K562 (cell line): ENCODE measurements around the gene ZMYND8. TPM values are rescaled to one million over a fixed set of nuclear protein-coding genes. Genes with fewer than 3 reads are reported as not detected.

Experiments
- ATAC-seq: fragments of 200-7000 bp; cut with Tn5 transposase; 3 replicates; pipeline ENCODE4 v1.9.1; 2020; ENCODE audit warnings: moderate library complexity
- BruUV-seq: library from RNA; stranded (reverse); fragments of 400-500 nt; replicated peaks from 2 replicates; lab custom pipeline; 2021; lab: Mats Ljungman, UMichigan
- CTCF ChIA-PET: fragments of 300-600 bp; formaldehyde crosslinking; extraction: SDS; loops from one replicate; lab custom pipeline; 2021; ENCODE audit warnings: low intra/inter-chr PET ratio; lab: Yijun Ruan, JAX
- POLR2A ChIA-PET: fragments of 300-600, 350-650 bp; sonication (Branson Sonifier 250); formaldehyde crosslinking; extraction: SDS; loops from one replicate; lab custom pipeline; 2021; ENCODE audit warnings: antibody characterized with exemption, inconsistent platforms; lab: Yijun Ruan, JAX
- DNase-seq, 4 experiments: peaks; one replicate each; pipeline versions ENCODE4 v3.0.0 to v3.0.0-alpha.2; 2011 to 2018; ENCODE audit warnings: low spot score in 3 of 4, mixed read lengths in 3 of 4; ENCODE audit errors: extremely low read depth in 1 of 4
- FAIRE-seq: peaks from 2 replicates; lab custom pipeline; 2011; peaks lifted over from hg19 to GRCh38; lab: Jason Lieb, UNC
- H2AFZ ChIP-seq: 2 replicates; pipeline ENCODE4 v1.6.0; 2011; ENCODE audit warnings: low read depth, low read length, control low read depth, inconsistent platforms
- H3K27ac ChIP-seq: fragments of 200-600 bp; 3 replicates; pipeline ENCODE4 v1.8.0; 2011; ENCODE audit warnings: low read depth, mild to moderate bottlenecking, control low read depth, inconsistent platforms, low read length, moderate library complexity, mixed read lengths; ENCODE audit errors: extremely low read depth
- H3K27me3 ChIP-seq, 2 experiments: fragments of 300-600 bp in 1 of 2; 2 replicates in 1 of 2; 3 replicates in 1 of 2; pipeline versions ENCODE4 v1.6.0 to v1.8.0; 2011; ENCODE audit warnings: inconsistent platforms in 2 of 2, low read length in 2 of 2, mild to moderate bottlenecking in 1 of 2, mixed read lengths in 1 of 2, moderate library complexity in 1 of 2; ENCODE audit not compliant: control insufficient read depth in 2 of 2, insufficient read depth in 2 of 2
- H3K36me3 ChIP-seq: fragments of 300-600 bp; 3 replicates; pipeline ENCODE4 v1.8.0; 2011; ENCODE audit warnings: mild to moderate bottlenecking, low read length, inconsistent platforms; ENCODE audit not compliant: control insufficient read depth, insufficient read depth
- H3K4me1 ChIP-seq, 2 experiments: fragments of 200-600 bp in 1 of 2; replicated peaks in 1 of 2; 2 replicates in 1 of 2; 3 replicates in 1 of 2; pipeline versions ENCODE4 v1.5.1 to v1.8.0; 2011; ENCODE audit warnings: inconsistent platforms in 2 of 2, low read length in 2 of 2, mild to moderate bottlenecking in 1 of 2, mixed read lengths in 1 of 2, moderate library complexity in 1 of 2; ENCODE audit not compliant: control insufficient read depth in 2 of 2, insufficient read depth in 2 of 2
- H3K4me2 ChIP-seq: 2 replicates; pipeline ENCODE4 v1.6.1; 2011; ENCODE audit warnings: low read length, control low read depth, inconsistent platforms, mixed read lengths; ENCODE audit not compliant: insufficient read depth
- H3K4me3 ChIP-seq: fragments of 200-600 bp; sonication (generic), shearing (Covaris generic); 2 replicates; pipeline ENCODE4 v1.5.1; 2016; ENCODE audit warnings: control low read depth, inconsistent platforms
- H3K79me2 ChIP-seq: fragments of 200-600 bp; 3 replicates; pipeline ENCODE4 v1.8.0; 2011; ENCODE audit warnings: low read length, inconsistent platforms; ENCODE audit not compliant: control insufficient read depth, insufficient read depth
- H3K9ac ChIP-seq, 2 experiments: 2 replicates each; pipeline versions ENCODE4 v1.6.0 to v1.6.1; 2011; ENCODE audit warnings: low read depth in 2 of 2, low read length in 2 of 2, control low read depth in 1 of 2, inconsistent platforms in 1 of 2, mild to moderate bottlenecking in 1 of 2, mixed read lengths in 1 of 2; ENCODE audit not compliant: insufficient read depth in 1 of 2
- H3K9me1 ChIP-seq: one replicate; pipeline ENCODE4 v1.6.0; 2011; ENCODE audit warnings: inconsistent platforms, mild to moderate bottlenecking, low read length, moderate library complexity; ENCODE audit not compliant: control insufficient read depth, insufficient read depth
- H3K9me3 ChIP-seq: replicated peaks from 2 replicates; pipeline ENCODE4 v1.5.1; 2011; ENCODE audit warnings: low read depth, low read length, inconsistent platforms; ENCODE audit not compliant: control insufficient read depth, insufficient read depth
- H4K20me1 ChIP-seq: replicated peaks from 2 replicates; pipeline ENCODE4 v1.6.1; 2011; ENCODE audit warnings: low read length, inconsistent platforms, mixed read lengths; ENCODE audit not compliant: control insufficient read depth, insufficient read depth
- BACH1 ChIP-seq: fragments of 200-800 bp; sonication (Bioruptor generic); IDR thresholded peaks from 2 replicates; pipeline ENCODE4 v1.6.1; 2016; ENCODE audit warnings: missing genetic modification characterization, missing compliant biosample characterization
- PYGO2 ChIP-seq: fragments of 450-650 bp; IDR thresholded peaks from 2 replicates; pipeline ENCODE4 v1.6.1; 2016; ENCODE audit warnings: mild to moderate bottlenecking, missing genetic modification characterization, moderate library complexity, missing compliant biosample characterization
- ZBTB11 ChIP-seq, 3 experiments: fragments of 200-800 bp in 1 of 3; fragments of 250-450 bp in 1 of 3; fragments of 450-650 bp in 1 of 3; sonication (Bioruptor Pico) in 1 of 3; sonication (Bioruptor generic) in 1 of 3; formaldehyde crosslinking in 1 of 3; IDR thresholded peaks; 2 replicates each; pipeline versions ENCODE4 v1.6.1 to v1.8.0; 2016 to 2022; ENCODE audit warnings: mild to moderate bottlenecking in 2 of 3, missing genetic modification characterization in 2 of 3, missing compliant biosample characterization in 1 of 3, moderate library complexity in 1 of 3
- WGBS: fragments of 100-300 bp; shearing (Covaris generic); methylation state at CpG from one replicate; pipeline ENCODE4 v1.1.6; 2016; ENCODE audit warnings: low coverage, mixed read lengths; ENCODE audit not compliant: insufficient coverage; ENCODE audit errors: missing lambda C conversion rate; 5-methylcytosine and 5-hydroxymethylcytosine counted together
- in situ Hi-C: fragments of 300-500 bp; cut with MboI; formaldehyde crosslinking; loops from 4 replicates; pipeline ENCODE4 v1.15.0; 2018; ENCODE audit warnings: inconsistent platforms, mixed read lengths
- intact Hi-C: fragments of 100-400 bp; cut with micrococcal nuclease; formaldehyde crosslinking; loops from 2 replicates; pipeline ENCODE4 v1.14.2; 2022
- polyA plus RNA-seq, 8 experiments: library from polyadenylated mRNA; depleted of rRNA in 4 of 8; stranded (reverse) in 5 of 8; unstranded in 3 of 8; fragments of >200 nt; fragmentation: Nextera tagmentation in 2 of 8; fragmentation: Illumina TruSeq in 1 of 8; extraction: Ambion mirVana in 2 of 8; extraction: Trizol in 1 of 8; gene quantifications; 2 replicates each; pipeline versions ENCODE4 v1.2.1 to v1.2.3, GENCODE V29; 2011 to 2014; ENCODE audit warnings: inconsistent platforms in 1 of 8, missing spikeins in 1 of 8
- total RNA-seq, 7 experiments: library from RNA; depleted of rRNA in 6 of 7; stranded (reverse); fragments of >200 nt in 6 of 7; fragmentation: Illumina TruSeq in 2 of 7; extraction: Trizol in 2 of 7; gene quantifications; 2 replicates each; pipeline versions ENCODE4 v1.2.1 to v1.2.3, GENCODE V29; 2011 to 2021; ENCODE audit warnings: low replicate concordance in 1 of 7

Gene ZMYND8
- total and polyA plus RNA-seq, 9 of the 15 experiments (the other 6 are each of a cell fraction or from before 2014, with no cell fraction given) = 31.8 to 148 (median 71.9) TPM

DNA sequence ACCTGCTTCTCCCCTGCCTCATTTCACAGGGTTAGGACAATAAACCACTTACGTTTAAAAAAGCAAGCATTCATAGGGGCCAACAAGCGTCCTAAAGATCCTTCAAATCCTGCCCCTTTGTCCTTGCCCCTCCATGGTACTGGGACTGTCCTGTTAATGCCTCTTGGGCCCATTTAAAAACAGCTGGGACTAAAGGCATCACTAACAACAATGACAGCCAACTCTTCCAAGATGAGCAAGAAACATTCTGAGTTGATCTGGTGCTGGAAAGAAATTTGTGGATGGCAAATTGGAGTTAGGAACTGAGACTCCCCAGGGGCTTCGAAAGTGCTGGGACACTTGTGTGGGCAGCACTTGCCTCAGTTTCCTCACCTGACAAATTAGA lies 93.4 kb downstream of the ZMYND8 start:
- ChIA-PET CTCF (no interaction called here), POLR2A (interaction anchor here (1.0 to 2.1 kb wide), 3 partner anchors 9 to 12 kb away, joined by 3 to 6 read pairs (median 4); no protein-coding TSS in a partner anchor)
- intact Hi-C loops (no loop called here), in situ Hi-C loops (no loop called here)
- BruUV-seq = no TSS peak
- peaks cover 50% of the 10 kb centered on the region for H4K20me1 ChIP-seq
- no peaks in the 10 kb centered on the region for H3K9me1 ChIP-seq
- H3K27me3 ChIP-seq = no peaks in the 10 kb centered on the region
- TF ChIP-seq PYGO2 = no peak
- TF ChIP-seq ZBTB11 (CRISPR knock-in tag; IDR thresholded peaks at IDR 0.05) = peak in 1 of 3 experiments; percentile 29; a peak in 1 of 6 replicates
- TF ChIP-seq BACH1 (tag) = 0 out of 2 replicates have a peak, but pooled peaks have one; percentile 11
- peaks cover 97% of the 10 kb centered on the region for H3K79me2 ChIP-seq
- no peak overlapping the region for H3K27ac ChIP-seq
- no peak overlapping the region for H3K4me3 ChIP-seq
- no peak overlapping the region for H2AFZ ChIP-seq
- no peaks in the 10 kb centered on the region for H3K9me3 ChIP-seq
- no peak overlapping the region for H3K9ac ChIP-seq
- H3K4me1 ChIP-seq = no peaks in the 10 kb centered on the region; a peak in 2 of 5 replicates
- DNase-seq = no peak
- H3K36me3 ChIP-seq = peaks cover 97% of the 10 kb centered on the region
- H3K4me2 ChIP-seq = no peak overlapping the region
- 82% methylated on average over 3 of the region's 3 CpGs for WGBS
- no peak for ATAC-seq
- no peak for FAIRE-seq
